Body of pancreas (tissue), 4 donors: ENCODE data around the gene PYROXD2.

Experiments used
- POLR2A ChIP-seq, 3 donors: fragments of 450-650 bp; IDR thresholded peaks; one replicate each; pipeline ENCODE4 v1.6.1; 2016; ENCODE audit warnings: antibody characterized with exemption in 3 of 3, mild to moderate bottlenecking in 2 of 3
- TF ChIP-seq, protein P1 (sequence below), 7 experiments: fragments of 450-650 bp in 4 of 7; fragments of 200-600 bp in 3 of 7; sonication (generic) in 3 of 7; IDR thresholded peaks; one replicate each; pipeline ENCODE4 v1.5.1; 2016 to 2019; ENCODE audit warnings: antibody characterized with exemption in 7 of 7

DNA sequence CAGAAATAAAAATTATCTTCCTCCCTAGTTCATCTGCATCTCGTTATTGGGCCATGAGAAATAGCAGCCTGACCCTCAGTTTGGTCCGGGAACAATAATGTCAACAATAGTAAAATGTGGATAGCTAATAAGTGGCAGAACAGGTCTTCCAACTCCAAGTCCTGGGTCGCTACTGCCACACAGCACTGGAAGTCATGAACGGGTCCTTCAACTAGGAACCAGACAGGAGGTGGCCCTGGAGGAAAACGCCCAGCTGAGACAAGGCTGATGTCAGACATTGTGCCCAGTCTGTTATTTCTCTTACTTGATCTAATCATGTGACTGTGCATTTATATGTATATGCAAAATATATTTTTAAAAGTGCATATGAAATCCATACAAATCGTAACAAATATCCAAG, 51.8 kb downstream of the PYROXD2 start:
- TF ChIP-seq, protein P1, sequence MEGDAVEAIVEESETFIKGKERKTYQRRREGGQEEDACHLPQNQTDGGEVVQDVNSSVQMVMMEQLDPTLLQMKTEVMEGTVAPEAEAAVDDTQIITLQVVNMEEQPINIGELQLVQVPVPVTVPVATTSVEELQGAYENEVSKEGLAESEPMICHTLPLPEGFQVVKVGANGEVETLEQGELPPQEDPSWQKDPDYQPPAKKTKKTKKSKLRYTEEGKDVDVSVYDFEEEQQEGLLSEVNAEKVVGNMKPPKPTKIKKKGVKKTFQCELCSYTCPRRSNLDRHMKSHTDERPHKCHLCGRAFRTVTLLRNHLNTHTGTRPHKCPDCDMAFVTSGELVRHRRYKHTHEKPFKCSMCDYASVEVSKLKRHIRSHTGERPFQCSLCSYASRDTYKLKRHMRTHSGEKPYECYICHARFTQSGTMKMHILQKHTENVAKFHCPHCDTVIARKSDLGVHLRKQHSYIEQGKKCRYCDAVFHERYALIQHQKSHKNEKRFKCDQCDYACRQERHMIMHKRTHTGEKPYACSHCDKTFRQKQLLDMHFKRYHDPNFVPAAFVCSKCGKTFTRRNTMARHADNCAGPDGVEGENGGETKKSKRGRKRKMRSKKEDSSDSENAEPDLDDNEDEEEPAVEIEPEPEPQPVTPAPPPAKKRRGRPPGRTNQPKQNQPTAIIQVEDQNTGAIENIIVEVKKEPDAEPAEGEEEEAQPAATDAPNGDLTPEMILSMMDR (IDR thresholded peaks at IDR 0.05) = no peak
- no peak for TF ChIP-seq POLR2A (IDR thresholded peaks at IDR 0.05)
